ENCODE results near the gene FARP1.

GRCh38 chr13:98492335-98493041 lies 349.6 kb downstream of the FARP1 start:
- TF ChIP-seq POLR2A (IDR thresholded peaks at IDR 0.05; ENCODE audit: control extremely low read depth in 1 of 2, low read depth in 2 of 2, low read length in 2 of 2) (no peak), CTCF (IDR thresholded peaks at IDR 0.05; ENCODE audit: control extremely low read depth in 1 of 3, insufficient read depth in 1 of 3, low read depth in 1 of 3, low read length in 3 of 3) (no peak), JUND (IDR thresholded peaks at IDR 0.05; ENCODE audit: low read length) (no peak), EP300 (IDR thresholded peaks at IDR 0.05; ENCODE audit: borderline replicate concordance in 1 of 2, low read depth in 2 of 2, low read length in 2 of 2) (no peak)

Measured in H1 (cell line).